Upper lobe of left lung (tissue), 4 donors: ENCODE measurements around the gene TBC1D23.
A peak's percentile ranks its signal among the peaks of the same experiment; 100 is the strongest.

Experiments
- EP300 ChIP-seq, 4 donors: sonication (generic); formaldehyde crosslinking; IDR thresholded peaks; one replicate each; pipeline ENCODE4 v1.5.1; 2017; ENCODE audit warnings: antibody characterized with exemption in 4 of 4, control low read depth in 2 of 4
- POLR2A ChIP-seq, 4 donors: fragments of 450-650 bp; IDR thresholded peaks; one replicate each; pipeline ENCODE4 v1.5.1; 2016 to 2017; ENCODE audit warnings: antibody characterized with exemption in 4 of 4, mild to moderate bottlenecking in 2 of 4
- TF ChIP-seq, protein P1 (sequence below), 6 experiments: fragments of 450-650 bp in 4 of 6; fragments of 200-600 bp in 2 of 6; sonication (generic) in 2 of 6; IDR thresholded peaks; one replicate each; pipeline ENCODE4 v1.5.1; 2016 to 2019; ENCODE audit warnings: antibody characterized with exemption in 6 of 6

DNA sequence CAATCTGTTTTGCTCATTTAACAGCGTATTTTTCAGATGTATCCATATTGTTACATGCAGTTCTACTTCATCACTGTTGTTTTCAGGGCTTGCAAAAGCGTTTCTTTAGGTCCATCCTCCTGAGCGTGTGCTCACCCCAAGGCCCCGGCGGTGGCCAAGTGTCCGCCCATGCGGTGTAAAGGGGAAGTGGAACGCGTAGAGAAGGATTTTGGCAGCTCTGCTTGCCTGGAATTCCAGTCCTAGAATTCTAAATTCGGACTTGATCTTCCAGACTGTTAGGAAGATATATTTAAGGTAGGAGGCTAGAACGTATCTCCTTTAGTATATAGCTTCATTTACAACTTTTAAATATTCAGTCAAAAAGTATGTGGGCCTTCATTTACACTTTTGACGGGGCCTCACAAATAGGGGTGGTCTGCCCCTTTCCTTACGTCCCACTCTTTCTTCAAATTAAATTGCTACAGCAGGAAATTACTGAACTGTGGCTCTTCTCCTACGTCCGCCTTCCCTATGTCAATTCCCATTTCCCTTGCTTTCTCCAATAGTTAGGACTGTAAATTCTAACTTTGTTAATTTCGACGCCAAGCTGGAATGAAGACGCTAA lies 609 bp upstream of the TBC1D23 start:
- TF ChIP-seq, protein P1, sequence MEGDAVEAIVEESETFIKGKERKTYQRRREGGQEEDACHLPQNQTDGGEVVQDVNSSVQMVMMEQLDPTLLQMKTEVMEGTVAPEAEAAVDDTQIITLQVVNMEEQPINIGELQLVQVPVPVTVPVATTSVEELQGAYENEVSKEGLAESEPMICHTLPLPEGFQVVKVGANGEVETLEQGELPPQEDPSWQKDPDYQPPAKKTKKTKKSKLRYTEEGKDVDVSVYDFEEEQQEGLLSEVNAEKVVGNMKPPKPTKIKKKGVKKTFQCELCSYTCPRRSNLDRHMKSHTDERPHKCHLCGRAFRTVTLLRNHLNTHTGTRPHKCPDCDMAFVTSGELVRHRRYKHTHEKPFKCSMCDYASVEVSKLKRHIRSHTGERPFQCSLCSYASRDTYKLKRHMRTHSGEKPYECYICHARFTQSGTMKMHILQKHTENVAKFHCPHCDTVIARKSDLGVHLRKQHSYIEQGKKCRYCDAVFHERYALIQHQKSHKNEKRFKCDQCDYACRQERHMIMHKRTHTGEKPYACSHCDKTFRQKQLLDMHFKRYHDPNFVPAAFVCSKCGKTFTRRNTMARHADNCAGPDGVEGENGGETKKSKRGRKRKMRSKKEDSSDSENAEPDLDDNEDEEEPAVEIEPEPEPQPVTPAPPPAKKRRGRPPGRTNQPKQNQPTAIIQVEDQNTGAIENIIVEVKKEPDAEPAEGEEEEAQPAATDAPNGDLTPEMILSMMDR (IDR thresholded peaks at IDR 0.05), result peak in 3 of 6 experiments; percentile 30 to 43 (median 31)
- TF ChIP-seq POLR2A (IDR thresholded peaks at IDR 0.05), result no peak
- no peak for TF ChIP-seq EP300 (IDR thresholded peaks at IDR 0.05)
